ENCODE data around the gene RYR2. TPM values are rescaled to one million over a fixed set of nuclear protein-coding genes. Genes with fewer than 3 reads are reported as not detected.

The RYR2 gene
- 1 to 10 TPM; 1.6 to 4.6 (median 3.1) TPM for polyA plus RNA-seq (ENCODE audit: insufficient read length in 10 of 10)
- long read RNA-seq, donor 1, partial matches to known transcripts: 0 of 1 reads
- long read RNA-seq, donor 1, other reads (novel, unspliced or antisense): 0 of 1 reads
- long read RNA-seq, donor 2: 0 reads
- long read RNA-seq, donor 3: 0 reads
- long read RNA-seq, donor 4: 0 reads
- long read RNA-seq, donor 5: 0 reads
- long read RNA-seq, donor 6: 0 reads
- long read RNA-seq, donor 7: 0 reads
- long read RNA-seq, donor 8: 0 reads
- long read RNA-seq, donor 9: 0 reads

- peak; percentile 12 to 54 (median 38) for DNase-seq
Observed at GRCh38 chr1:237041795-237042525, at the start of gene RYR2. RYR2 (plus strand) TSS chr1:237042184; CDS start chr1:237042522, 338 bp downstream.

GRCh38 chr1:236992449-236992848 is 49.5 kb upstream of the RYR2 start:
- DNase-seq: no peak

GRCh38 chr1:236994450-236994849 is 47.5 kb upstream of the RYR2 start:
- no peak for DNase-seq

GRCh38 chr1:236997361-236997760 is 44.6 kb upstream of the RYR2 start:
- DNase-seq: no peak

- DNase-seq: no peak
Observed at GRCh38 chr1:236997882-236998281, 44.1 kb upstream of the RYR2 start.

GRCh38 chr1:236998546-236998945 is 43.4 kb upstream of the RYR2 start:
- DNase-seq: no peak

- no peak for DNase-seq
Observed at GRCh38 chr1:237000191-237000590, 41.8 kb upstream of the RYR2 start.

- no peak for DNase-seq
Observed at GRCh38 chr1:237003516-237003915, 38.5 kb upstream of the RYR2 start.

- no peak for DNase-seq
Observed at GRCh38 chr1:237004116-237004515, 37.9 kb upstream of the RYR2 start, which contains the start of gene MT1HL1. MT1HL1 (minus strand) TSS chr1:237004441; CDS start chr1:237004372, 69 bp downstream.

- no peak for DNase-seq
Observed at GRCh38 chr1:237005674-237006073, 36.3 kb upstream of the RYR2 start.

- DNase-seq: no peak
Observed at GRCh38 chr1:237007147-237007881, 34.7 kb upstream of the RYR2 start.

- DNase-seq: no peak
Observed at GRCh38 chr1:237009611-237010010, 32.4 kb upstream of the RYR2 start.

- DNase-seq: no peak
Observed at GRCh38 chr1:237011432-237011831, 30.6 kb upstream of the RYR2 start.

GRCh38 chr1:237012361-237012760 is 29.6 kb upstream of the RYR2 start:
- DNase-seq: no peak

GRCh38 chr1:237012788-237013383 is 29.1 kb upstream of the RYR2 start:
- DNase-seq: peak in 1 of 3 donors; percentile 6

- DNase-seq: no peak
Observed at GRCh38 chr1:237013608-237014007, 28.4 kb upstream of the RYR2 start.

- DNase-seq: no peak
Observed at GRCh38 chr1:237016626-237017025, 25.4 kb upstream of the RYR2 start.

GRCh38 chr1:237018896-237019295 is 23.1 kb upstream of the RYR2 start:
- no peak for DNase-seq

- no peak for DNase-seq
Observed at GRCh38 chr1:237025358-237026074, 16.5 kb upstream of the RYR2 start.

GRCh38 chr1:237029240-237029639 is 12.7 kb upstream of the RYR2 start:
- DNase-seq: no peak

- DNase-seq: no peak
Observed at GRCh38 chr1:237029850-237030535, 12.0 kb upstream of the RYR2 start.

Data from muscle of back (tissue), 13 donors.